Stimulated activated CD8-positive, alpha-beta memory T cell treated with anti-CD3 and anti-CD28 coated beads, Interleukin-2, amount 100 ng/mL, for 48 hours (primary cell): ENCODE measurements around the gene ULK4.
"Not testable (repeated sequence)": the region's sequence is repeated elsewhere in the genome, so short reads cannot be mapped to it uniquely, and the experiment has no call there.

Source experiments
- DNase-seq, 2 donors: peaks; one replicate each; pipeline ENCODE4 v3.0.0-alpha.2; 2020; ENCODE audit warnings: low read depth in 2 of 2

The ULK4 gene

DNA sequence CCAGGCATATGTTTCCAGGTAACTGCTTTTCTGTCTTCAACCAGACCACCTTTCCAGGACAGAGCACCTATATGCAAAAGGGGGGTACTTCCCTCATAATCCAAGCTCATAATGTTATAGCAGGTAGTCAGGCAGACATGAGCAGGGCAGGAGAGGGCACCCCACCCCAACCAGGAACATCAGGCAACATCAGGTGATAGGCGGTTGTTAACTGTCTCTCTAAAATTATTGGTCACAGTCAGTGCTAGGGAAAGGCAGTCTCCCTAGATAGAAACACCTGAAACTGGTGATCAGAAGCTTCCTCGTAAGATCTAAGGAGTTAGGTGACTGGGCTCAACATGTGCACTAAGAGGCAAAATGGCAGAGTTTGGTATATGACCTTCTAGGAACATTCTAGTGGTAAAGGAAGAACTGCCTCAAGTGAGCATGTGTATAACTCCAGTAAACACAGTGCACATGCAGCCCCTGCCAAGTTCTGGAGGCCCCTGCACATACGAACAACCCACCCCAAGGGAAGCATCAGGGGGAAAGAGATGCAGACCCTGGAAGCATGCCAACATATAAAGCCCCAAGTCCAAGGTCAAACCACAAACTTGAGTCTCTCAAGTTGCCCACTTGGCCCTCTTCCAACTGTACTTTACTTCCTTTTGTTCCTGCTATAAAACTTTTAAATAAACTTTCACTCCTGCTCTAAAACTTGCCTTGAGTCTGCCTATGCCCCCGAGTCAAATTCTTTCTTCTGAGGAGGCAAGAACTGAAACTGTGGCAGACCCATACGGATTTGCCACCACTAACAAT, 270.9 kb downstream of the ULK4 start:
- no peak for DNase-seq

GRCh38 chr3:41688595-41689380, 273.1 kb downstream of the ULK4 start:
- no peak for DNase-seq

- DNase-seq: no peak
Observed at GRCh38 chr3:41684797-41685735, 276.8 kb downstream of the ULK4 start.

- no peak for DNase-seq
Observed at GRCh38 chr3:41683666-41684350, 278.1 kb downstream of the ULK4 start.

DNA sequence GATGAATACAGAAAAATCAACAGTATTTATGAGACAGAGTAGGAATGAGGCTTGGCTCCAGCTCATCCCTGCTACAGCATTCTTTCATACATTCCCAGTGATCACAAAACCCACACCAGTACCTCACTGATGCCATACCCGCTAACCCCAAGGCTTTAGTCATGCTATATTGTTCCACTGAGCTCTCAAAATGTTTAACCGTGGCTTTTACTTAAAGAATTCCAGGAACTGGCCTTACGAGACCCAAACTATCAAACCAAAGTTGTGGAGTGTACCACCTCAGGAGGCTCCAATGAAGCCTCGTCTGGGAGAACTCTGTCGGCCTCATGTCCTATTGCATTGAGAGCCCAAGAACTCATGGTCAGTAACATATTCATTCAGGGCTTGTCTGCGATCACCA, 278.9 kb downstream of the ULK4 start:
- DNase-seq: no peak

GRCh38 chr3:41682382-41682781, 279.5 kb downstream of the ULK4 start:
- DNase-seq: no peak

DNA sequence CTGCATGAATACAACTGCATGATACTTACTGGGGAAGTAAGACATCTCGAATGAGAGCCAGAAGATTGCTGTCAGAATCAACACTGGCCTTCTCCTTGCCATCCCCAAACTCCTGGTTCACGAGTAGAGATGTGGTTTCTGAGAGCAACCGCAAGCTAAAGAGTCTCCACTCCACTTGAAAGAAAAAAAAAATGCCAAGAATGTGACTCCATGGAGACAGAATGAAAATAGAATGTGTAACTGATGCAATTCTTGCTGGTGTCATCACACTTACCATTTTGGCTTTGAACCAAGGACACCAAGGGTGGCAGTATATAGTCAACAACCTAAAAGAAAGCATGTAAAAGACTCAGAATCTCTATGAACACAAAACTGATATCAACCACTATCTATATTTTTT, 280.4 kb downstream of the ULK4 start:
- DNase-seq: no peak

DNA sequence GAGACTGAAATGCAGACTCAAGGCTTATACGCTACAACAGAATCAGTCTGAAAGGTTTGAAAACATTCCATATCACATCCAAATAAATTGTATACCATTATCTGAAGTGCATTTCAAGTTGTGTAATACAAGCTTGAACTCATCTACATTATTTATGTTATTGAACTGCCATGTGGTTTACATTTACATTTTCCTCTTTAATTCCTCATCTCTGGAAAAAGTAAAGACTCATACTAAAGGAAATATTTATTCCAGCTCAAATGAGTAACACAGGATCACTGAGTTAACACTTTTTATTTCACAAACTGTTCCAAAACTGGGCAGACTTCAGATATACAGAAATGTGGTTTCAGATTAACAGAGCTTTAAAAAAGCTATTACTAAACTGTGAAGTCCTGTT, 282.5 kb downstream of the ULK4 start:
- no peak for DNase-seq

DNA sequence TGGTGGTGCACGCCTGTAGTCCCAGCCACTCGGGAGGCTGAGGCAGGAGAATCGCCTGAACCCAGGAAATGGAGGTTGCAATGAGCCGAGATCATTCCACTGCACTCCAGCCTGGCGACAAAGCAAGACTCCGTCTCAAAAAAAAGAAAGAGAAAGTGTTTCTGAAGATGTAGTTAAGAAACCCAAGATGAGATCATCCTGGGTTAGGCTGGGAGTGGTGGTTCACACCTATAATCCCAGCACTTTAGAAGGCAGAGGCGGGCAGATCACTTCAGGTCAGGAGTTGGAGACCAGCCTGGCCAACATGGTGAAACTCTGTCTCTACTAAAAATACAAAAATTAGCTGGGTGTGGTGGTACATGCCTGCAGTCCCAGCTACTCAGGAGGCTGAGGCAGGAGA, 286.8 kb downstream of the ULK4 start:
- not testable (repeated sequence) for DNase-seq

- no peak for DNase-seq
Observed at GRCh38 chr3:41674449-41674848, 287.5 kb downstream of the ULK4 start.

DNA sequence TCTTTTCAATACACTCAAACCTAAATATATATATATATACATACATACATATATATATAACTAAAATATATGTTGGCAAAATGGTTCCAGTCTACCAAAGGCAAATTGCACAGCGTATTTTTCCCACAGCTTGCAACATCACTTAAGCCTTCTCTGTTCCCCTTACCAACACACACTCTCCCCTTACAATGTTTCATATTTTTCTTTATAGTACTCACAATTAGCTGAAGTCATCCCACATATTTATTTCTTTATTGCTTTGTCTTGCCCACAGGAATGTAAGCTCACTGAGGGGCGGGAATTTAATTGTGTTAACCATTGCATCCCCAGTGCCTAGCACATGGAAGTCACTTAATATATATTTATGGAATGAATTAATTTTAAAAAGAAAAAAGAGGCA, 288.3 kb downstream of the ULK4 start:
- no peak for DNase-seq

- DNase-seq: no peak
Observed at GRCh38 chr3:41668379-41668778, 293.5 kb downstream of the ULK4 start.

GRCh38 chr3:41662288-41662687, 299.6 kb downstream of the ULK4 start:
- DNase-seq: no peak

GRCh38 chr3:41661796-41662195, 300.1 kb downstream of the ULK4 start:
- DNase-seq: no peak

DNA sequence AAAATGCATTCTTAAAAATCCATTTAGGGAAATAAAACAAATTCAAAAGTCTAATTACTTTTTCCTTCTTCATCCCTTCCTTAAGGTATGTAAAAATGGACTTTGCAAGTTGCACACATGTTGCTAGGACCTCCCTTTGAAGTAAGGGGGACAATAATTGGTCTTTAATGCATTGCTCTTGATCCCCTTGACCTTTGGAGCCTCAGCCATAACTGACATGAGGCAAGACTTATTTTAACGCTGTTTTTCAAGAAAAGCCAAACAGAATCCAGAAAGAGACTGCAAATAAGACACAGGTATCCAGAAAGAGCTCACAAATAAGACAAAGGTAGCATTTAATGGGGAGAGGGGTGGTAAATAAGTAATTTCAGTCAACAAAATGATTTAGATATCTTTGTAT, 301.4 kb downstream of the ULK4 start:
- DNase-seq: no peak

GRCh38 chr3:41653571-41654239, 308.2 kb downstream of the ULK4 start:
- no peak for DNase-seq

DNA sequence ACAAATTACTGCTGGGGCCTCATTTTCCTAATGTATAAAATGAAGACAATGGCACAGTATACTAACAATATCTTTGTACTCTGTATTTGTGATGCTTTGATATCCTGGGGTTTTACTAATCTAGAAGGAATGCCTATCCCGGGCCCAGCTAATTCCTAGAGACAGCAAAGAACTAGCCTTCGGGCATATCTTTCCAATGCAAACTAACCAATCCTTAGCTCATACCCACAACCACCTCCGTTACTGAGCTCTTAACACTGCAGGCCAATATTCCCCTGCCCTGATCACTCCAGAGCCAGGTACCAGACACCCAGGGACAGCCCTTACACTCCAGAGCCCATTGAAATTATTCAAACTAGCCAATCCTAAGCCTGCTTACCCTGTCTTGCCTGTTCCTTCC, 309.0 kb downstream of the ULK4 start:
- no peak for DNase-seq

DNA sequence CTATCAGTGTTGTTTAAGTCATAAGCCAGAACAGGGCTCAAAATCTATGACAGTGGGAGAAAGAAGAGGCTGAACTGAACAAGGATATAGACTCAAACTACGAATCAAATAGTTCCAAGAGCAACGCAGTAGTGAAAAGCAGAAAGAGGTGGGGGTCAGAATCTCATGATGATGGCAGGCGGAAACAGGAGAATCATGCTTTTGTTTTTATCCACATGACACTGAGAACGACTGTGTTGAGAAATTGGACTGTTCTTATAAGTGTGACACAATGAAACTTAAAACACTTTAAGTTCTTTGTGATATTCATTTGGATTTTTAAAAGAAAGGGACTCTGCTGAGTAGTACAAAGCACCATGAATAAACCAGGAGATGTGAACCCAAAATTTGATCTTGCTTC, 309.4 kb downstream of the ULK4 start:
- DNase-seq: no peak

GRCh38 chr3:41651718-41652117, 310.2 kb downstream of the ULK4 start:
- DNase-seq: no peak

GRCh38 chr3:41650406-41650805, 311.5 kb downstream of the ULK4 start:
- DNase-seq: no peak

- no peak for DNase-seq
Observed at GRCh38 chr3:41649129-41649739, 312.7 kb downstream of the ULK4 start.
